HG03045 (cell line): ENCODE results near the gene KAZN.

Experiments used
- ATAC-seq: cut with Tn5 transposase; IDR thresholded peaks from one replicate; pipeline ENCODE4 v1.9.1; 2021; ENCODE audit warnings: mild to moderate bottlenecking, moderate library complexity; ENCODE audit not compliant: unreplicated experiment

Gene KAZN

DNA sequence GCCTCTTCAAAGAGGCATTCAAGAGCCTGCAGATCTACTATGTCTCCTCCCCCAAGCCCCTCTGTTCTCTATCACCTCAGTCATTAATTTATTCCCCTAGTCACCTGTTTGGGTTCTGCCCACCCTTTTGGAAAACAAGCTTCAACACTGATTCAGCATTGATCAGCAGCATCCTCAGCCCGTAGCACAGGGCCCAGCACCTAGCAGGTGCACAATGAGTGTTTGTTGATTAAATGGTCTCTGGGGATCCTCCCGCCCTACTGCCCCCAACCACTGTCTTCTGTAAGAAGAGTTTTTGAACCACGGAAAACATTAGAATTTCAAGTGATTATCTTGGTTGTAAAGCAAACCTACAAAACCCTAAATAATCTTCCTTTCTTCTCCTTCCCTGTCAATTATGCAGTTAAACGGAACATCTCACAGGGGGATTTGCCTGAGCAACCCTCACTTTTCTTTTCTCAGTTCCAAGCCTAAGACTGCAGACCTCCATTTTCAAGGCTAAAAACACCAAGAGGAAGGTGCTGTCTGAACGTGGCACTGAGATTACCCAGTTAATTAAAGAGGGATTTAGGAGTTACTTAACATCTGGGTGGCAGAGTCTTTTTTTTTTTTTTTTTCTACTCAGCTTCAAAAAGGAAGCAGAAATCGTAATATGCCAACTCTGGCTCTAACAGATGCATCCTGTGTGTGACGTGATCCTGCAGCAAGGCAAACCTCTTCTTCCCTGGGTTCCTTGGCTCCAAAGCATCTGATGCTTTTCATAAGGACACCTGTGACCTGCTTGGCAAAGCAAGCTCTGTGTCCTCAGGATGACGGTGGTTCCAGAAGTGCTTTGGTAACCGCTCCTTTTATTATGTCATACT is 163.0 kb downstream of the KAZN start:
- no peak for ATAC-seq

DNA sequence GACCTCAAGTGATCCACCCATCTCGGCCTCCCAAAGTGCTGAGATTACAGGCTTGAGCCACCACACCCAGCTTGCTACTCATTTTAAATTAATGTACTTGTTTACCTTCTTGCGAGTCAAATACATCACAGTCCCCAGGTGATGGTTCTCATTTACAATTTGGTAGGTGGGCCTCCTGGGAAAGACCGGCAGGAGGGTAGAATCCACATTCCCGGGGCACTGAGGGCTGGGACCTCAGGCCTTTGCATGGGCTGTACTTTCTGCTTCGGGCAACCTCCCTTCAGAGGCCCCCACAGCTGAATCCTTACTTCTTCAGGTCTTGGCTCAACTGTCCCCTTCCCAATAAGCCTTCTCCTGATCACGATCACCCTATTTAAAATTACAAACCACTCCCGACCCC is 165.5 kb downstream of the KAZN start:
- no peak for ATAC-seq

DNA sequence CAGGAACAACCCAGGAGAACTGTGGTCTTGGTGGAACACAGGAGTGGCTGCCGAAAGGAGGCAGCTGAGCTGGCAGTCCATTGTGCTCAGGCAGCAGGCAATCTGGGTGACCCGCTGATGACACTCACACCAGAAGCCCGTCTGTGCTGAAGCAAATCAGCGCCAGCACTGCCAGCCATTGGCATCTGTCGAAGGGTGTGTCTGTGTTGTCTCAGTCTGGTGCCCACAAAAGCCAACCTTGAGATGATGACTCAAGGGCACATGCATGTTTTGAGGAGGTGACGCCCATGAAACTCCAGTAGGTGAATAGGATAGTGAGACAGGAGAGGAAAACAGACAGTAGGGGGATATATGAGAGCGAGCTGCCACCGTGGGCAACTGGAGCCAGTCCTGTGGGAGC is 167.3 kb downstream of the KAZN start:
- no peak for ATAC-seq

DNA sequence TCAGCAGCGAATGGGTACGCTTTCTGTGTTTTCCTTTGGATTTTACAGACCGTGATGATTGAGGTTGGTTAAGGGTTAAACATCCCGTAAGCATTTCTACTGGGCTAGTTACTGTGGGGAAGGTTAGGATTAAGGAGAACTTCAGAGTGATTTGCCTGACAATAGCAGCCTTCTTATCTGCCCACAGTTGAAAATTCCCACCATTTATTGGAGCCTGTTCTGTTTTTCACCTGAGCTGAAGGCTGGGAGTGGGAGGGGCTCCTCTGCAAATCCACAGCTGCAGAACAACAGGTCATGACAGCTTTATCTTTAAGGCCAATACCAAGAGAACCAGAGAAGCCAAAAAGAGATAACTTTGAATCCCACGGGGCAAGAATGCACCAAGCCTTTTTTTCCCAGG is 168.6 kb downstream of the KAZN start:
- no peak for ATAC-seq

DNA sequence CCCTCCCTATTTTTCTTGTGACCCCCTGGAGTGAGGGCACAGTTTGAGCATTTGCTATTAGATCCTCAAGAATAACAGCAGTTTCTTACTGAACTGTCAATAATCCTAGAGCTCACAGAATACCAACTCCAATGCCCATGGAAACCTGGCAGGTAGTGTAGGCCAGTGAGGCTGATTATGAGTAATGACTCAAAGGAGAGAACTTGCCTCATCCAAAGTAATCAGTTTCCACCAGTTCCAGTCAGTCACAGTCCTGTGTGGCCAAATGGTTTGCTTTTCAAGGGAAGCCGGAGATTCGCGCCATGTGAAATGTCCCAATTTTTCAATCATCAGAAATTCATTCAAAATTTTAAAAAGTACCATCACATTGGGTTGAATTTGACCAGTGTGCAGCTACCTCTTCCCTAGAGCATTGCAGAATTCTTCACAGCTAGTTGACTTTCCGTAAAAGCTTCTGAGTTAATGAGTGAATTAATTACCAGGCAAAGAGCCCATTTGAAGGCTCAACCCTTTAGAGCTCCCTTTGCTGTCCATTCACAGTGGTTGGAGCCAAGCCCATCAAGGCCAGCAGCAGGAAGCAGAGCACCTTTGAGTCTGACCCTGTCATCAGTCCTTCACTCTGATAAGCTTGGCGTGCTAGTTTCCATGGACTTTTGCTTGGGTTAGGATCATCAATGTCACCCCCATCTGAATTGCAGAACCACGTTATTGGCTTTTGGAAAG is 170.3 kb downstream of the KAZN start:
- ATAC-seq, result no peak

DNA sequence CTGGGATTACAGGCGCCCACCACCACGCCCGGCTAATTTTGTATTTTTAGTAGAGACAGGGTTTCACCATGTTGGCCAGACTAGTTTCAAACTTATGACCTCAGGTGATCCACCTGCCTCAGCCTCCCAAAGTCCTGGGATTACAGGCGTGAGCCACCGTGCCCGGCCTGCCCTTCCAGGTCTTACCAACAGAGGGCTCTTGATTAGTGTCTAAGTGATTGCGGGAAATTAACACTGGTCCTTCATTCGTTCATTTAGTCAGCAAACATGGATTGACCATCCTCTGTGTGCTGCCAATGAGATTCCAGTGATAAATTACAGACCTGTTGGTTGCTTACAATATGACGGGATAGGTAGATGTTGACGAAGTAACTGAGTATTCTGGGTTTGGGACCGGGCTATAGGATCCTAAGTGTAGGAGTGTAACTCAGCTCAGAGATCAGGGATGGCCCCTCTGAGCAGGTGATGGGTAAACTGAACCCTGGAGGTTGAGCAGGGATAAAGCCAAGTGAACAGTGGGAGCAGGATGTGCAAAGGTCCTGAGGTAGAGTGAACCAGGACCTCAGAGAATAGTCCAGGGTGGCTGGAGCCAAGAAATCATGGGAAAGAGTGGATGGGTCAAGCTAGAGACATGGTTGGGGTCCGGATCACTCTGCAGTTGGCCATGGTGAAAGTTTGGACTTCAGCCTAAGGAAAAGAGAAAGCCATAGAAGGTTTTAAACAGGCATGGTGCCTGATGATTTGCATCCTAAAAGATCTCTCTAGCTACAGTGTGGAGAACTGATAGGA is 171.2 kb downstream of the KAZN start:
- ATAC-seq, result no peak

DNA sequence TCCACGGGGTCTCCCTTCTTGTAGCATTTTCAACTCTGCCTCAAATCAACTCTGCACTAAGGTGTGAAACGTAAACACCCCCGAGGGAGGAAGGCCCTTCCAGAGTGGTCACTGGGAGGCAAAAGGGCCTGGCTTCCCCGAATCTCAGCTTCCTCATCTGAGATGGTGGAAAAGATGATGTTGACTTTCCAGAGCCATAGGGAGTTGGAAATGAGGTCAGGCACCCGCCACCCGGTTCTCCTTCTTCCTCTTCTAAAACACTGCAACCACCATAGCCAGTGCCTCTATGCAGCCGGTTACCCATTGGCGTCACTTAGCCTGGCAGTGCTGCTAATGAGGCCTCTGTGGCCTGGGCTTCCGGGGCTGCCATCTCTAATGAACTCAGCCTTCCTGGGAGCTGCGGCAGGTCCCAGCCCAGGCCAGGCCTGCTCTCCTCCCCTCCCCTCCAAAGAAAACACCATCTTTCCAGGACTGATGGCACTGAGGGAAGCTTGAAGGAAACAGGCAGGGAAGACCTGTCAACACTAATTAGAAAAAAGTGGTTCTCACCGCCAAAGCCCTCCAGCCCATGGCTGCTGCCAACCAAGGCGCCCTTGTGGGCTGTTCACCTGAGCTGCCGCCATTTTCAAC is 175.0 kb downstream of the KAZN start:
- ATAC-seq, result no peak

DNA sequence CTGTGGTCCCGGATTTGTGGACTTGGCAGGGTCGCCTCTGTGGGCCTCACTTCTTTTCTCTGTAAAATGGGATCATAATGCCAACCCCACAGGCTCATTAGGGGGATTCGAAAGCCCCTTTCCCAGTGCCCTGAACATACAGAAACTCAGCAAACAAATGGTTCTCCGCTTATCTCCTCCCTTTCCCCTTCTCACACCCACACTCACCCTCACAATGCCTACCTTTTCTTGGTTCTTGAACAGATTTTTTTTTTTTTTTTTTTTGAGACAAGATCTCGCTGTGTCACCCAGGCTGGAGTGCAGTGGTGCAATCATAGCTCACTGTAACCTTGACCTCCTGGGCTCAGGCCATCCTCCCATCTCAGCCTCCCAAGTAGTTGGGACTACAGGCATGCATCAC is 175.7 kb downstream of the KAZN start:
- no peak for ATAC-seq

DNA sequence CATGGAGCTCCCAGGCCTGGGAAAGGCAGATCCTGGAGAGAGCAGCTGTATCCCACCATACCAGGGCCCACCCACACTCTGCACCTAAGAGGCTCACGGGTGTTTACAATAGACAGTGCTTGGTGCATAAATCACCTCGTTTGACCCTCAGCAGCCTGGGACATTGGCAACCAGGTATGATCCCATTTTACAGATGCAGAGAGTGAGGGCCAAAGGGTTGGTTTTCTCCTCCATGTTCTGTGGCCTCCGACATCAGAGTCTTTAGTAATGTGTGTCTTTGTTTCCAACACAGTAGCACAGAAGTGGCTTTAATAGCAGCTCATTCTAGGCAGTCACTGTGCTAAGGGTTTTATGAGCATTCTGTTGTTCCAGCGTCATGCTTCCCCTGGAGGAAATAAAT is 176.5 kb downstream of the KAZN start:
- no peak for ATAC-seq

DNA sequence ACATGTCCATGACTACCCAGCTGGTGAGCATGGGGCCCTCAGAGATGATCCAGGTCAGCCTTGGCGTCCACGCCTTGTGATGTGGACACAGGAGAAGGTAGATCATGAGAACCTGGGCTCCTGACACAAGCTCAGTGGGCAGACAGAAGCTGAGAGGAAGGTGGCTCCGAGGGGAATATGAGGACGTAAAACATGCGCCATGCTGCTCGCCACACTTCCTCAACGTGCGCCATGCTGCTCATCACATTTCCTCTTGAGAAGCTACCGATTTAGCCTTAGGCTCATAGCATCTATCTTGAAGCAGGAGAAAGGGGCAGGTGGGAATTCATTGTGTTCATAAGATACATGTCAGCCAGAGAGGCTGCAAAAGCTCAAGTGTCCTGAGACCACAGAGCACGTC is 176.9 kb downstream of the KAZN start:
- ATAC-seq, result no peak

DNA sequence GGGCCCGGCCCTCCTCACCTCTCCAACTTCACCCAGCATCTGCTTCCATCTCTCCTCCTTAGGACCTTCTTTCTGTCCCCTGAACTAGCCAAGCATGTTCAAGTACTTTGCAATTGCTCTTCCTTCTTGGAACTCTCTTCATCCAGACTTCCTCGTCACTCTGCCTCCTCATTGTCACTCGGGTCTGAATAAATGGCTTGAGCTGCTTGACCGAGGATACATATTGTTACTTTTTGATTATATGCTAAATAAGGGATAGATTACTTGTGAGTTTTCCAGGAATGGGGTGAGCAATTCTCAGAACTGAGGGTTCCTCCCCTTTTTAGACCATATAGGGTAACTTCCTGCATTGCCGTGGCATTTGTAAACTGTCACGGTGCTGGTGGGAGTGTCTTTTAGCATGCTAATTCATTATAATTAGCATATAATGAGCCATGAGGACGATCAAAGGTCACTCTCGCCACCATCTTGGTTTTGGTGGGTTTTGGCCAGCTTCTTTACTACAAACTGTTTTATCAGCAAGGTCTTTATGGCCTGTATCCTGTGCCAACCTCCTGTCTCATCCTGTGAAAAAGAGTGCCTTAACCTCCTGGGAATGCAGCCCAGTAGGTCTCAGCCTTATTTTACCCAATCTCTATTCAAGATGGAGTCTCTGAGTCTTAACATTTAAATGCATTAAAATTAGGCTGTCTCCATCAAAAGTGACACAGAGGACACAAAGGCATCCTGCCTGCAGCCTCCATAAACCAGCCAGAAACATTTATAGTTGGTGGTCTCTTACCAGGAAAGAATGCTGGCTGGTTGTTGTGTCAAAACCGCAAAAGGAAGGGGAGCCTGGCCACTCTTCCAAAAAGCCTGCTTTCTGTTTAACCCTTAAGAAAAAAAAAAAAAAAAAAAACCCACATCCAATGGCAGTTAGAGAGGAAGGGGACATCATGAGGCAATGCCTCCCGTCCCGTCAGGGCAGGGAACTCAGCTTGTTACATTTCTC is 179.3 kb downstream of the KAZN start:
- ATAC-seq, result no peak

DNA sequence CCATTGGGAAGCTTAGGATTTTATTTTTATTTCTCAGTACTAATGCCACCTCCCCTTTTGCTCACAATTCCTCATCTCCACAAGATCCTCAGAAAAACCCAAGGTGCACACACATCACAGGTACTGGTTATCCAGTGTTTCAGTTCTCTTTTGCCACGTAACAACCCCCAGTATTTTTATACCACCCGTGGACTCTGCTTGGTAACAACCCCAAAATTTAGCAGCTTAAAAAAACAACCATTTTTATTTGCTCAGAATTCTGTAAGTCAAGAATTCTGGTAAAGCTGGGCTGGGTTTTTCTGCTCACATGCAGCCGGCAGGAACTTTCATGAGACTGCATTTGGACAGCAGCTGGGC is 180.0 kb downstream of the KAZN start:
- no peak for ATAC-seq

DNA sequence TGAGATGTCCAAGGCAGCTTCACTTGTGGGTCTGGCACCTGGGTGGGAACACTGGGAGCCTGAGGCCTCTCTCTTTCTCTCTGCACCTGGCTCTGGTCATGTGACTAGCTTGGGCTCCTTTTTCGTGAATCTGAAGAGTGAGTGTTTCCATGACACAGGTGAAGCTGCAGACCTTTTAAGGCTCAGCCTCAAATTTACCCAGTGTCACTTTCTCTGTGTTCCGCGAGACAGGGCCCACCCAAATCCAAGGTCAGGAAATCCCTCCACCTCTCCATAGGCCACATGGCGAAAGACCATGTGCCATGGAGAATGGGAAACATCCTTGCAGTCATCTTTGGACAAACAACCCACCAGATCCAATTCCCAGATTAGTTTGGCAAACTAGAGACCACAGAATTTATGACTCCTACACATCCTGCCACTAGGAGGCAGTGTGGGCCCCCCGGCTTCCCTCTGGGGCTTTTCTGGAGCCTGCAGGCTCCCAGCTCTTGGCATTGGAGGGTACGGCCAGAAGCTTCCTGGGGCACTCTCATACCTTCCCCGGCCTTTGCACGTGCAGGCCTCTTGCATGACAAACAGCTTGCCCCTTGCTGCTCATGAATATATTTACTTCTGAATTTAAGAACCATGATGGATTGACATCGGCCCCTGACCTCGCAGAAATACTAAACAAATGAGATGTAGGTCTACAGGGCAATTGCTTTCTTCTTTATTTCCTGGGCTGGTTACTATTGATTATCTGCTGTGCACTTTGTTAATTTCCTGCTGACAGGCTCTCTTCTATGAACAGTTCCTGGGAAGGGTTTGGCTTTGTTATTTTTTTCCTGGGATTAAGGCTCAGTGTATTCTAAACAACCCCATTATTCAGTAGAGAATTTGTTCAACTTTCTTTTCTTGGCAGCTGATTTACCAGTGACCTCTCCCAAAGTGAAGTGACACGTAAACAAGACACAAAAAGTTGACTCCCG is 180.7 kb downstream of the KAZN start:
- no peak for ATAC-seq

DNA sequence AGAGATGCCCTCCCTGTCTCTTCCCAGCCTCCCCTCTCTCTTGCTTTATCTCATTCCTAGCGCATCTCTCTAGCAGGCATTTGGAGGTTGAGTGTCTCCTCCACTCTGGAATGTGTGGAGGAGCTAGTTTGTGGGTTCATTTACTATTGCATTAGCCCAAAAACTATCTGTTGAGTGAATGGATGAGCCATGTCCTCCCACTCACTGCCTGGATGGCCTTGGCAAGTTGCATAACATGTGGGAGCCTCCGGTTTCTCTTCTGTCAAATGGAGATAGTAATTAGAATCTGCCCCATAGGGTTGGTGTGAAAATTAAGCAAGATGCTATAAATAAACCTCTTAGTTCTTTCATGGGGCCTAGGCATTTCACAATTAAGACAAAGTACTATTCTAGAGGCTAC is 181.8 kb downstream of the KAZN start:
- ATAC-seq, result no peak

DNA sequence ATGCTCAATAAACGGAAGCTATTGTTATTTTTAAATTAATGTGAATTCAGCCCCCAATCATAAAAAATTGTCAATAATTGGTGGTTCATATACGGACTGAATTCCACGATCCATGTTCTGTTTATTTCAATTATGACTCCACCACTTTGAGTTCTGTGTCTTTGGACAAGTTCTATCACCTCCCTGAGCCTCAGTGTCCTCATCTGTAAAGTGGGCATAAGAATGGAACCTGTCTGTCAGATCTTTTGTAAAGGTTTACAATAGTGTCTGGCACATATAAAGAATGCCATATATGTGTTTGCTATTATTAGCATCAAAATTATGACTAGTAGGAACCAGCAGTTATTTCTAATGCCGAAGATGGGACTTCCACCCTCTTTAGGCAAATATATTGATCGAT is 183.3 kb downstream of the KAZN start:
- ATAC-seq, result no peak

DNA sequence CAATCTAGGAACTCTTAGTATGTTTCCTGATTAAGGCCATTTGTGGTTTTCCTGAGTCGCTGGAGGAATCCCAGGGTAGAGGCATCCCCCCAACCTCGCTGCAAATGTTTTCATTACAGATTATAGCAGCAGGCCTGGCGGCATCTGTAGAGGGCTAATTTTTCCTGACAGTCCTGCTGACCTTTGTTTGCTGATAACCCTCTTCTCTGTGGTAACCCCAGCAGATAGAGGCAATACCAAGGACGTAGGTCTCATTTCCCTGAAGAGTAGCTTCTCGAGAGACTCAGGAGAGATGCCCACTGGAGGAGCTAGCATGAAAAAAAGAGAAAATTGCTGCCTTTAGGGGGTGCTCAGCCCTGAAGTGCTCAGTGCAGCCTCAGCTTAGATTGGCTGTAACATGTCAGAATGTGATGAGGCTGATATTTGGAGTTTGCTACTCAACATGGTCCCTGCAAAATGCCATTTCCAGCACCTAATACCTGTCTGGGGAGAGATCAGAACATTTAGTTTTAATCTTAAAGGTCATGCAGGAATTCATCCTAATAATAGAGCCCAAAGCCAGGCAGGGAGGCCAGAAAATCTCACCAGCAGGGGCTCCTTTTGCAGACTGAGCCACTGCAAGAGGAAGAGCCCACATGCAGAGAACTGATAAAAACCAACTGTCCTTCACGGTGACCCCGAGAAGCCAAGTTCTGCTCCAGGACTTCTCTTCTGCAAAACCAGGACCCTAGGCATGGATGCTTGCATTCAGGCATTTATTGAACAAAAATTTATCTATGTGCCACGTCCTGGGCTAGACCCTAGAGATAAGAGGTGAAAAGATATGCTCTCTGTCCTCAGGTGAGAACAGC is 184.5 kb downstream of the KAZN start:
- ATAC-seq, result no peak

DNA sequence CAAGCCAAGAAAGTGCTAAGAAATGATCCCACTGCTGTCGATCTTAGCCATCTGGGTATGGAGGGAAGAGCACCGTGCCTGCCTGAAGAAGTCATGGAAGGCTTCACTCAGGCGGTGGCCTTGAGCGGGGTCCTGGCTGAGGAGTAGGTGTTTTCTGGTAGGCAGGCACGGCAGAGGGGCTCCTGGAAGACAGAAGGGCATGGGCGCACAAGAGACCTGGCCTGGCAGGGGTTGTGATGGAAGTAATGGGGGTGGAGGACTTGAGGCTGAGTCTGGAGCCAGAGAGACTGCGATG is 185.1 kb downstream of the KAZN start:
- ATAC-seq, result no peak
